ENCODE results near the gene RAD50.
"Not testable (repeated sequence)": the region's sequence is repeated elsewhere in the genome, so short reads cannot be mapped to it uniquely, and the experiment has no call there.

RAD50 gene

DNA sequence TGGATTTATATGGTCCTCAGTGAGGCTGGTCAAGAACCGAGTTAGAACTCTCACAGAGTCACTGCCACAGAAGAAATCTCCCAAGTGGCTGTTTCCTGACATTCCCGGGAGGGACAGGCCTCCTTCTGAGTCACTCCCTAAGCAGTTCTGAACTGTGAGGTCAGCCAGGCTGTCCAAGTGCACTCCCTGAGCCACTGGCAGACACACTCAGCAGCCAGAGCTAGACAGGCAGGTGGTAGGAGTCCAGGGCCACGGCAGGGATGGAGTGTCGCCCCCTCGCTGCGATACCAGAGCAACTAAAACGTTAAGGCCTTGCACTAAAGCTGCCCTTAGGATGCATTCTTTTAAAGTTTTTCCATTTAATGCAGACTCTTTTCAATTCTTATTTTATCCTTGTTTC lies 120.4 kb downstream of the RAD50 start:
- no peak for DNase-seq (ENCODE audit: low read depth)

DNA sequence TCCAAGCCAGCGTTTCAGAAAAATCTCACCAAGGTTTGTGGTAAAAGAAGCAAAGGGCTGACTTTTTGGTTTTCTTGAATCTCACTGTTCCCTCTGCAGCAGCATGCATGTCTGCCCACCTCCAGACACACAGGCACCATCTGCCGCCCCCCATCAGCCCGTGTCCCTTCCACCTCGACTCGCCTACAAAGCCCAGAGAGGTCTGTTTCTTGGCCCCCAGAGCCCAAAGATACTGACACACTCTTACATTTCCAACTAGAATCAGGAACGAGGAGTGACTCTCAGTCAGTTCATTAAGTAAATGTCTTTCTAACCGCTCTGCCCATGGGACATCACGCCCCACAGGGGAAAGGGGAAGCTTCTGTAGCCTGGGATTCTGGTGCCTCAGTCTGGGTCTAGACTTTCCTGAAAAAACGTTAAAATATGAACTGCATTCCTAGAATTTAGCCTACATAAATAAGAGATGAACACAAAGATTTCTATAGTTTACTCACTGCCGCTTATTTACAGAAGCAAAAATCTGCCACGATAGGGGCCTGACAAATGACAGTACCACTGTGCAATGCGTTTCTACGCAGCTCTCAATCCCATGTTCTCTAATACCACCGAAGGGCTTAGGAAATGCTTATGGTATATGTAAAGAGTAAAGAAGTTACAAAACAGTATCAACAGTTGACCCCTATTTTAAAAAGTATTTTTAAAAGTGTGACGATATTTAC lies 121.1 kb downstream of the RAD50 start:
- DNase-seq (ENCODE audit: low read depth) = no peak

DNA sequence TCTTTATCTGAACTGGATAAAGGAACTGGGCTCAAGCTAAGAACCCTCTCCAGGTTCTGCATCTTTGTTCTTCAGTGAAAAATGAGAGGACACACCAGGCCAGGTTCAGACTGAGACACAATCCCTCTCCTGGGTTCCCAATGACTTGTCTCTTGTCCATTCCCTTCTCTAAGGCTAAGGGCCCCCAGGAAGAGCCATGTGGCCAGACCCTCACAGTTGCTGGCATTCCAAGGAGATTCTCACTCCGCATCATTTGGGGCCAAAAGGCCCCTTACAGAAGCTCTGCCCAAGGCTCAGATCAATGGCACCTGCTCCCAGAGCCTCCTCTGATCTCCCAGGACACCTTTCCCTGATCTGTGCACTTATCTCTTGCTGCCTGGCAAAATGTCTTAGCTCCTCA lies 122.0 kb downstream of the RAD50 start:
- DNase-seq (ENCODE audit: low read depth) = no peak

GRCh38 chr5:132679166-132679565 lies 122.4 kb downstream of the RAD50 start:
- DNase-seq (ENCODE audit: low read depth) = no peak

- no peak for DNase-seq (ENCODE audit: low read depth)
Measured at GRCh38 chr5:132679717-132680380, 123.1 kb downstream of the RAD50 start.

- DNase-seq (ENCODE audit: low read depth) = no peak
Measured at GRCh38 chr5:132680780-132681475, 124.2 kb downstream of the RAD50 start.

- no peak for DNase-seq (ENCODE audit: low read depth)
Measured at GRCh38 chr5:132681476-132681831, 124.7 kb downstream of the RAD50 start.

DNA sequence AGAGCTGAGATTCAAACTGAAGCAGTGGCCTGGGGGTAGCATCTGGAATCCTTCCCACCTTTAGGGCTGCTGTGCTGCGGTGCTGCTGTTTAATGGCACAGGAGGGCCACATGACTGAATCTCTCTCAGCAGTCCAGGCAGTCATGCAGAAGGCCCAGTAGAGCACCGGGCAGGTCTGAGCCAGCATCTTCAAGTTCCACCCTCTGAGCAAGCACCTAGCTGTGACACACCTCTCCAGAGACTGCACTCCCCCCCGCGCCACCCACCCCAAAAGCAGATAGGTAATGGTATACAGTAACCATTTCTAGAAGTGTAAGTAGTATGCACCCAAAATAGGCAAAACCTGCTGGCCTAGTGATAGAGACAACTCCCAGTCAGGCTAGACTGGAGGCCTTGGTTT lies 125.2 kb downstream of the RAD50 start:
- no peak for DNase-seq (ENCODE audit: low read depth)

GRCh38 chr5:132684491-132684890 lies 127.7 kb downstream of the RAD50 start:
- DNase-seq (ENCODE audit: low read depth) = no peak

DNA sequence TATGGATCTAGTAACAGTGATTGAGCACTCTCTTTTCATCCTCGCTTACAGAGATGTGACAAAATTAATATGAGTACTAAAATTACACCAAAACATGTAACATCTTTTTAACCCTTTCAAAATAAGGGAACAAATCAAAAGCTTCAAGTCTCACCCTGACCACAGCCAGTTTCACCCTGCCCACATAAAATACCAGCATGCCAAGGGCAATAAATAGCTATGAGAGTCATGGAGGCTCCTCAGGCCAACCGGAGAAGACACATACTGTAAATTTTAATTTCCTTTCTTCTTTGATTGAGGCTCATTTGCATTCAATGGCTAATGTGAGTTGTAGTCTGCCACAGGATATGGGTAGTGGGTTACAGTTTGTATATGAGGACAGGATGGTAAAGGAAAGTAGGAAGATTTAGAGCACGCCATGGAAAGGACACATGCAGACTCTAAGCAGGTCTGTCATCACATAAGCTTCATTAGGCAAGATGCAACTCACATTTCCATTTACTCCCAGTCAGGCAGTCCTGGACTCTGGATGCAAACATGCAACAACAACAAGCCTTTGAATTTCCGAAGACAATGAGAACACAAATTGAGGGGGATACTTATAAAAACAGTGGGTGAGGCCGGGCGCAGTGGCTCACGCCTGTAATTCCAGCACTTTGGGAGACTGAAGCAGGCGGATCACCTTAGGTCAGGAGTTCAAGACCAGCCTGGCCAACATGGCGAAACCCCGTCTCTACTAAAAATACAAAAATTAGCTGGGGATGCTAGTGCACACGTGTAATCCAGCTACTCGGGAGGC lies 128.3 kb downstream of the RAD50 start:
- no peak for DNase-seq (ENCODE audit: low read depth)

GRCh38 chr5:132686193-132686592 lies 129.4 kb downstream of the RAD50 start:
- no peak for DNase-seq (ENCODE audit: low read depth)

DNA sequence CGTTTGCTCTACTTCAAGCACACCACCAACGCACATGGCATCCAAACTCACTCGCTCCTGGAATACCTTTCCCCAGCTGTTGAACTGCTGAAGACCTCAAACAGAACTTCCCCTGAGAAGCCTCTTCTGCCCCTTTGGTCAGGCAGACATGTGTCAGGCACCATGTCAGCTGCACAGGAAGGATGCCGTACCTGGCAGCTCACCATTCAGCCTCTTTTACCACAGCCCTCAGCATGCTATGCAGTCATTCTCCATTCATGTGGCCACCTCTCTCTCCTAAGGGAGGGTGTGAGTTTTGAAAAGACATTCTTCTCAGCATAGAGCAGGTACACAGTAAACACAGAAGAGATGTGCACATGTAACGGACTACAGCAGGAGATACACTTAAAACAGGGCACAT lies 131.2 kb downstream of the RAD50 start:
- DNase-seq (ENCODE audit: low read depth) = no peak

DNA sequence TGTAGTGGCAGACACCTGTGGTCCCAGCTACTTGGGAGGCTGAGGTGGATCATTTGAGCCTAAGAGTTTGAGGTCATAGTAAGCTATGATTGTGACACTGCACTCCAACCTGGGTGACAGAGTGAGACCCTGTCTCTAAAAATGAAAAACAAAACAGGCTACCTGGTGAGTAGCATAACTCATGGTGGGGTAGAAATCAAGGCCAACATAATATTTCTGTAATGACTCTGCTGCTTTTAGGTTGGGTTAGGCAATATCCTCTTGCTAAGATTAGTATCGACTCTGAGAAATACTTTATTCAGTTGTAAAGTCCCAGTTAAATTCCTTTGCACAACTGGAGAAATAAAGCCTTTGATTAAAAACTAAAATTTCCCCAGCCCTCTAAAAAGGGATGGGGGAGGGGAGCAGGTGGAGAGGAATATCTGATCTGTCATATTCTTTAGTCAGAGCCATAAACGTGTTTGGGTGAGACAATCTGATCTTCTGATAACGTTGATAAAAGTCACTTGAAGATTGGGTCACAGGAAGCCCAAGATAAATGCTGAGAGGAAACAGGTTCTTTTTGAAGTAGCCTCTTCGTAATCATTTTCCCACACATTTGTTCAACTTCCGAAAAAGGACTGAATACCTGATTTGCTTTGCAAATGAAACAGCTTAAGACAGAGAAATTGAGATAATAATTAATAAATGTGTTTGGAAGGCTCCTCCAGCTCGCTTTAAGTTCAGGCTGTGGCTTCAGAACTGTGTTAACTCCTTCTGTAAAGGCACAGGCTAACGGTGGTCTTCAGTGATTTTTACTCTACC lies 132.0 kb downstream of the RAD50 start:
- peak; percentile 26 for DNase-seq (ENCODE audit: low read depth)

- DNase-seq (ENCODE audit: low read depth) = no peak
Measured at GRCh38 chr5:132689513-132689912, 132.7 kb downstream of the RAD50 start.

- DNase-seq (ENCODE audit: low read depth) = no peak
Measured at GRCh38 chr5:132690156-132690555, 133.4 kb downstream of the RAD50 start.

DNA sequence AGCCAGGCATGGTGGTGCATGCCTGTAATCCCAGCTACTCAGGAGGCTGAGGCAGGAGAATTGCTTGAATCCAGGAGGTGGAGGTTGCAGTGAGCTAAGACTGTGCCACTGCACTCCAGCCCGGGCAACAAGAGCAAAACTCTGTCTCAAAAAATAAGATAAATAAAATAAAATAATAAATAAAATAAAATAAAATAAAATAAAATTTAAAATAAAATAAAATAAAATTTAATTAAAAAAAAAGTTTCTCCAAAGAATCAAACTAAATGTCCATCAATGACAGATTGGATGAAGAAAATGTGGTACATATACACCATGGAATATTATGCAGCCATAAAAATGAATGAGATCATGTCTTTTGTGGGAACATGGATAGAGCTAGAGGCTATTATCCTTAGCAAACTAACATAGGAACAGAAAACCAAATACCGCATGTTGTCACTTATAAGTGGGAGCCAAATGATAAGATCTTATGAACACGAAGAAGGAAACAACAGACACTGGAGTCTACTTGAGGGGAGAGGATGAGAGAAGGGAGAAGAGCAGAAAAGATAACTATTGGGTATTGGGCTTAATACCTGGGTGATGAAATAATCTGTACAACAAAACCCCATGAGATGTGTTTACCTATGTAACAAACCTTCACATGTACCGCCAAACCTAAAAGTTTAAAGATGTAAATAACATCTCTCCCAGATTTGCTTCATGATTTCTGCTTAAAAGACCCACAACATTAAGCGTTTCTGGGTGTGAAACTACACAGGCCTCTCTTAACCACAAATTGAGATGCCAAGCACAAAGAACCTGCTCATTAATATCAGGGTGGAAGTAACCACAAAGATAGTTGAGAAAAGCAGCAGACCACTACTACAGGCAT lies 135.2 kb downstream of the RAD50 start:
- not testable (repeated sequence) for DNase-seq (ENCODE audit: low read depth)

DNA sequence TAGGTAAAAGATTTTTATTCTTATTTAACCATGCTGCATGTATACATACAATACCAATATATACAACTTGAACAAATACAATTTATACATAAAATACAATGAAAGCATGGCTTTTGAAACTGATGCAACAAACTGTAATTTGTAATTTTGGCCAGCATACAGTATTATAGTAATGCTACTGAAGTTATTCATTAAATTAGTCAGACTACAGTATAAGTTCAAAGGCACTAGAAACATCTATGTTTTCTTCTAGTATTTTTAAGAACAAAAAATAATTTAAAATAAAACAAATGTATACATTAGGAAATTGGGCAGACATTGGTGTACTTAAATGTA lies 135.8 kb downstream of the RAD50 start:
- no peak for DNase-seq (ENCODE audit: low read depth)

Measured in CMK (cell line).